ENCODE results near the gene ATP9B.

Gene ATP9B

DNA sequence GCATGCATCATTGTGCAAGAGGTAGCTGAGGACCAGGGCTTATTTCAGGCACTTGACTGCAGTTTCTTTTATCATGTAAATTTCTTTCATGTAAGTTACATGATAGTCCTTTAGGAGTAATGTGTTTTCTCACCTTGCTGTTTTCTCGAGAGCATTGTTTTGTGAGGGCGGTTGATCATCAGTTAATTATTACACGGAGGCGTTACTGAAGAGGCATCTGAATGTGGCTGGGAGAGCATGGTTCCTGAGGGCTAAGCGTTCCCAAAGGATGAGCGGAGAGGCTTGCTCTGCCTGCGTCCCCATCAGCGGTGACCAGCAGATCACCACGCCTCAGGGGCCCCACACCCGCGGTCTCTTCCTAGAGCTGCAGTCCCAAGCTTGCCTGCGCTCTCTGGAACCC is 170.4 kb downstream of the ATP9B start:
- no peak for ATAC-seq

DNA sequence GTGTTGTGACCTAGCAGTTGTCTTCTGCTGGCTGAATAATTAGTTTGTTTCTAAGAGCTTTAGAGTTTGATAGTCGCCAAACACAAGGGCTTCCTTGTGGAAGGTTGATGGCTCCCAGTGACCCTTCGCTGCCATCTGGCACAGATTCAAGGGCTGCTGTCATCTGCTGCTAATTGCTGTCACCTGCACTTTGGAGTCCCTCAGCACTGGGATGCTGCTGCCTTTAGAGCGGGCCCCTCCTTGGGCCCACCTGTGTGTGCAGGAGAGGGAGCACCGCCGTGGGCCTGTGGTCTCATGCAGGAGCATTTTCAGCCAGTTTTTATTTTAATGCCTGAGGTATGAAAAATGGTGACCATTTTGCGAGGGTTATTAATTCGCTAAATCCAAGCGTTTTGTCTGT is 172.6 kb downstream of the ATP9B start:
- ATAC-seq: no peak

More for the DNA sequence above, 170.4 kb downstream of the ATP9B start:
- TF ChIP-seq ZNF70 (CRISPR knock-in tag; IDR thresholded peaks at IDR 0.05) (no peak), ARNTL (CRISPR knock-in tag; IDR thresholded peaks at IDR 0.05; ENCODE audit: borderline replicate concordance, low read depth) (no peak), ZFP3 (CRISPR knock-in tag; IDR thresholded peaks at IDR 0.05) (no peak), PPARA (CRISPR knock-in tag; IDR thresholded peaks at IDR 0.05; ENCODE audit: borderline replicate concordance) (no peak), ZNF8 (CRISPR knock-in tag; IDR thresholded peaks at IDR 0.05) (no peak), GLIS3 (CRISPR knock-in tag; IDR thresholded peaks at IDR 0.05) (no peak), RARB (CRISPR knock-in tag; IDR thresholded peaks at IDR 0.05) (no peak), SNAI2 (CRISPR knock-in tag; IDR thresholded peaks at IDR 0.05) (no peak), TCF4 (CRISPR knock-in tag; IDR thresholded peaks at IDR 0.05; ENCODE audit: borderline replicate concordance) (no peak), ESRRG (CRISPR knock-in tag; IDR thresholded peaks at IDR 0.05) (no peak), ISL1 (CRISPR knock-in tag; IDR thresholded peaks at IDR 0.05) (no peak)
- TF ChIP-seq, protein P1, sequence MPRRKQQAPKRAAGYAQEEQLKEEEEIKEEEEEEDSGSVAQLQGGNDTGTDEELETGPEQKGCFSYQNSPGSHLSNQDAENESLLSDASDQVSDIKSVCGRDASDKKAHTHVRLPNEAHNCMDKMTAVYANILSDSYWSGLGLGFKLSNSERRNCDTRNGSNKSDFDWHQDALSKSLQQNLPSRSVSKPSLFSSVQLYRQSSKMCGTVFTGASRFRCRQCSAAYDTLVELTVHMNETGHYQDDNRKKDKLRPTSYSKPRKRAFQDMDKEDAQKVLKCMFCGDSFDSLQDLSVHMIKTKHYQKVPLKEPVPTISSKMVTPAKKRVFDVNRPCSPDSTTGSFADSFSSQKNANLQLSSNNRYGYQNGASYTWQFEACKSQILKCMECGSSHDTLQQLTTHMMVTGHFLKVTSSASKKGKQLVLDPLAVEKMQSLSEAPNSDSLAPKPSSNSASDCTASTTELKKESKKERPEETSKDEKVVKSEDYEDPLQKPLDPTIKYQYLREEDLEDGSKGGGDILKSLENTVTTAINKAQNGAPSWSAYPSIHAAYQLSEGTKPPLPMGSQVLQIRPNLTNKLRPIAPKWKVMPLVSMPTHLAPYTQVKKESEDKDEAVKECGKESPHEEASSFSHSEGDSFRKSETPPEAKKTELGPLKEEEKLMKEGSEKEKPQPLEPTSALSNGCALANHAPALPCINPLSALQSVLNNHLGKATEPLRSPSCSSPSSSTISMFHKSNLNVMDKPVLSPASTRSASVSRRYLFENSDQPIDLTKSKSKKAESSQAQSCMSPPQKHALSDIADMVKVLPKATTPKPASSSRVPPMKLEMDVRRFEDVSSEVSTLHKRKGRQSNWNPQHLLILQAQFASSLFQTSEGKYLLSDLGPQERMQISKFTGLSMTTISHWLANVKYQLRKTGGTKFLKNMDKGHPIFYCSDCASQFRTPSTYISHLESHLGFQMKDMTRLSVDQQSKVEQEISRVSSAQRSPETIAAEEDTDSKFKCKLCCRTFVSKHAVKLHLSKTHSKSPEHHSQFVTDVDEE (CRISPR knock-in tag; IDR thresholded peaks at IDR 0.05): no peak
- TF ChIP-seq, protein P2, sequence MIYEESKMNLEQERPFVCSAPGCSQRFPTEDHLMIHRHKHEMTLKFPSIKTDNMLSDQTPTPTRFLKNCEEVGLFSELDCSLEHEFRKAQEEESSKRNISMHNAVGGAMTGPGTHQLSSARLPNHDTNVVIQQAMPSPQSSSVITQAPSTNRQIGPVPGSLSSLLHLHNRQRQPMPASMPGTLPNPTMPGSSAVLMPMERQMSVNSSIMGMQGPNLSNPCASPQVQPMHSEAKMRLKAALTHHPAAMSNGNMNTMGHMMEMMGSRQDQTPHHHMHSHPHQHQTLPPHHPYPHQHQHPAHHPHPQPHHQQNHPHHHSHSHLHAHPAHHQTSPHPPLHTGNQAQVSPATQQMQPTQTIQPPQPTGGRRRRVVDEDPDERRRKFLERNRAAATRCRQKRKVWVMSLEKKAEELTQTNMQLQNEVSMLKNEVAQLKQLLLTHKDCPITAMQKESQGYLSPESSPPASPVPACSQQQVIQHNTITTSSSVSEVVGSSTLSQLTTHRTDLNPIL (CRISPR knock-in tag; IDR thresholded peaks at IDR 0.05; ENCODE audit: low read depth): no peak
- TF ChIP-seq, protein P3, sequence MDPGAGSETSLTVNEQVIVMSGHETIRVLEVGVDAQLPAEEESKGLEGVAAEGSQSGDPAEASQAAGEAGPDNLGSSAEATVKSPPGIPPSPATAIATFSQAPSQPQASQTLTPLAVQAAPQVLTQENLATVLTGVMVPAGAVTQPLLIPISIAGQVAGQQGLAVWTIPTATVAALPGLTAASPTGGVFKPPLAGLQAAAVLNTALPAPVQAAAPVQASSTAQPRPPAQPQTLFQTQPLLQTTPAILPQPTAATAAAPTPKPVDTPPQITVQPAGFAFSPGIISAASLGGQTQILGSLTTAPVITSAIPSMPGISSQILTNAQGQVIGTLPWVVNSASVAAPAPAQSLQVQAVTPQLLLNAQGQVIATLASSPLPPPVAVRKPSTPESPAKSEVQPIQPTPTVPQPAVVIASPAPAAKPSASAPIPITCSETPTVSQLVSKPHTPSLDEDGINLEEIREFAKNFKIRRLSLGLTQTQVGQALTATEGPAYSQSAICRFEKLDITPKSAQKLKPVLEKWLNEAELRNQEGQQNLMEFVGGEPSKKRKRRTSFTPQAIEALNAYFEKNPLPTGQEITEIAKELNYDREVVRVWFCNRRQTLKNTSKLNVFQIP (CRISPR knock-in tag; IDR thresholded peaks at IDR 0.05; ENCODE audit: borderline replicate concordance, low read depth): no peak

More for the DNA sequence above, 172.6 kb downstream of the ATP9B start:
- TF ChIP-seq GLIS3 (CRISPR knock-in tag; IDR thresholded peaks at IDR 0.05) (no peak), OSR1 (CRISPR knock-in tag; IDR thresholded peaks at IDR 0.05) (no peak), ISL1 (CRISPR knock-in tag; IDR thresholded peaks at IDR 0.05) (no peak), BACH2 (CRISPR knock-in tag; IDR thresholded peaks at IDR 0.05; ENCODE audit: borderline replicate concordance) (no peak), TCF4 (CRISPR knock-in tag; IDR thresholded peaks at IDR 0.05; ENCODE audit: borderline replicate concordance) (no peak), ESRRG (CRISPR knock-in tag; IDR thresholded peaks at IDR 0.05) (no peak), ZFP3 (CRISPR knock-in tag; IDR thresholded peaks at IDR 0.05) (no peak), ZC3H10 (CRISPR knock-in tag; IDR thresholded peaks at IDR 0.05) (no peak)
- TF ChIP-seq, protein P2 (CRISPR knock-in tag; IDR thresholded peaks at IDR 0.05; ENCODE audit: low read depth): no peak
- TF ChIP-seq, protein P1 (CRISPR knock-in tag; IDR thresholded peaks at IDR 0.05): no peak
- TF ChIP-seq, protein P4, sequence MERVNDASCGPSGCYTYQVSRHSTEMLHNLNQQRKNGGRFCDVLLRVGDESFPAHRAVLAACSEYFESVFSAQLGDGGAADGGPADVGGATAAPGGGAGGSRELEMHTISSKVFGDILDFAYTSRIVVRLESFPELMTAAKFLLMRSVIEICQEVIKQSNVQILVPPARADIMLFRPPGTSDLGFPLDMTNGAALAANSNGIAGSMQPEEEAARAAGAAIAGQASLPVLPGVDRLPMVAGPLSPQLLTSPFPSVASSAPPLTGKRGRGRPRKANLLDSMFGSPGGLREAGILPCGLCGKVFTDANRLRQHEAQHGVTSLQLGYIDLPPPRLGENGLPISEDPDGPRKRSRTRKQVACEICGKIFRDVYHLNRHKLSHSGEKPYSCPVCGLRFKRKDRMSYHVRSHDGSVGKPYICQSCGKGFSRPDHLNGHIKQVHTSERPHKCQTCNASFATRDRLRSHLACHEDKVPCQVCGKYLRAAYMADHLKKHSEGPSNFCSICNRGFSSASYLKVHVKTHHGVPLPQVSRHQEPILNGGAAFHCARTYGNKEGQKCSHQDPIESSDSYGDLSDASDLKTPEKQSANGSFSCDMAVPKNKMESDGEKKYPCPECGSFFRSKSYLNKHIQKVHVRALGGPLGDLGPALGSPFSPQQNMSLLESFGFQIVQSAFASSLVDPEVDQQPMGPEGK (CRISPR knock-in tag; IDR thresholded peaks at IDR 0.05; ENCODE audit: borderline replicate concordance): no peak
